Right cardiac atrium (tissue), 5 donors: ENCODE measurements around the gene TMCC3. TPM values are rescaled to one million over a fixed set of nuclear protein-coding genes. Genes with fewer than 3 reads are reported as not detected.
A peak's percentile ranks its signal among the peaks of the same experiment; 100 is the strongest.

ENCODE experiments used
- ATAC-seq, 2 donors: fragments of 200-7000 bp; cut with Tn5 transposase; one replicate each; pipeline versions ENCODE4 v1.8.0 to v1.9.1; 2020; ENCODE audit warnings: moderate library complexity in 2 of 2, mild to moderate bottlenecking in 1 of 2
- DNase-seq, 3 donors: peaks; one replicate each; pipeline ENCODE4 v3.0.0-alpha.2; 2020
- H3K27ac ChIP-seq: one replicate; pipeline ENCODE4 v1.5.1; 2013; ENCODE audit warnings: mild to moderate bottlenecking, low read length, control low read depth, moderate library complexity
- H3K27me3 ChIP-seq: one replicate; pipeline ENCODE4 v1.6.1; 2013; ENCODE audit not compliant: control insufficient read depth, insufficient read depth
- H3K4me1 ChIP-seq: one replicate; pipeline ENCODE4 v1.6.1; 2013; ENCODE audit warnings: low read length; ENCODE audit not compliant: control insufficient read depth, insufficient read depth
- H3K4me3 ChIP-seq: one replicate; pipeline ENCODE4 v1.5.1; 2013; ENCODE audit warnings: low read length, control low read depth
- H3K9me3 ChIP-seq: one replicate; pipeline ENCODE4 v1.6.1; 2013; ENCODE audit warnings: low read length; ENCODE audit not compliant: control insufficient read depth
- WGBS: extraction: QIAGEN DNeasy Blood & Tissue Kit; methylation state at CpG from one replicate; pipeline ENCODE4 v1.1.7; 2013; 5-methylcytosine and 5-hydroxymethylcytosine counted together
- intact Hi-C, 4 donors: fragments of 100-400 bp; cut with DNase I; formaldehyde crosslinking; loops; one replicate each; pipeline versions ENCODE4 v1.11.0 to v1.14.0; 2022 to 2023
- polyA plus RNA-seq: library from polyadenylated mRNA; stranded (reverse); fragments of 200-250 nt; gene quantifications from one replicate; pipeline ENCODE4 v1.2.3, GENCODE V29; 2013
- total RNA-seq, 4 donors: library from RNA; stranded (reverse); fragmentation: NEBNext Ultra II Directional; extraction: Animal tissue kit (Norgen Biotek cat#: 25700); gene quantifications; one replicate each; pipeline ENCODE4 v1.2.1, GENCODE V29; 2021
- donor health status: healthy with polysubstance abuse.
- donor health status: DM: no; HTN: yes; CAD: no.
- donor health status: DM: no; HTN: no; CAD: no.
- donor health status: DM: no; HTN: yes; CAD: no; lungs with severe emphysema.
- donor health status: DM: yes; HTN: yes; CAD: no.

TMCC3 gene
- total and polyA plus RNA-seq, 5 donors = 1.7 to 6.7 (median 3.3) TPM

DNA sequence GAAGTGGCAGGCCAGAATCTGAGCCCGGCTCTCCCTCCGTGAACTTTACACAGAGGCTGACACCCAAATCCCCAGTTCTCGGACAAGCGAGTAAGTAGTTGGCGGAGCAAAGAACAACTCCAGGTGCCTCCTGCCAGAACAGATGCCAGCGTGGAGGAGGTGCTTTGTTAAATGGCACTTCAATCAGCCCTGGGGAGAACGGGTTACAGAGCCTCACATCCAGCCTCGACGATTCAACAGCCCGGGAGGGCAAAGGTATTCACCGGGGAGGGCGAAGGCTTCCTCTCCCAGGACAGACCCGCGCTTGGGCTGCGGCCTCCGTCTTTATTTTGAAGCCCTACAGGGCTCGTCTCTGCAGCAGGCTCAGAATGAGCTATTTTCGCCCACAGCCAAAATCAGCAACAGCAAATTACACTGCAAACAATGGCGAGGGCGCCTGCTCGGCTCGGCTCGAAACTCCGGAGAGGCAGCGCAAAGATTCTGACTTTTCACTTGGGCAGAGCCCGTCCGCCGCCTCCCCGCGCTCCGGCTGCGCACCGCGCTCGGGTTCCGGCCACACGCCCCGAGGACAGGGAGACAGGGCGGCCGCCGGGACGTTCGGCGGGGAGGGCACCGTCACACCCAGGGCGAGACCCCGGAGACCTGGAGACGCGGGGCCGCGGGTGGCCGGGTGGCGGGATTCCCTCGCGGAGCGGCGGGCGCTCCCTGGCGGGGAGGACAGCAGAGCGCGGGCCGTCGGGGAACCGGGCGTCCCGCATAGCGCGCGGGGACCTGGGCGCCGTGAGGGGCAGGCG lies 811 bp downstream of the TMCC3 start:
- intact Hi-C loops = loop anchor here in 2 of 4 donors (5.0 to 10.0 kb wide), 2 partner anchors 55 to 78 kb away; no protein-coding TSS in a partner anchor
- Histone ChIP-seq H3K4me3 (peak overlapping the region; percentile 76), H3K4me1 (no peaks in the 10 kb centered on the region), H3K9me3 (no peaks in the 10 kb centered on the region), H3K27ac (peak overlapping the region; percentile 21), H3K27me3 (no peaks in the 10 kb centered on the region)
- DNase-seq = peak; percentile 49 to 85 (median 82)
- 5% methylated on average over 72 of the region's 72 CpGs for WGBS
- peak; percentile 83 to 86 for ATAC-seq

DNA sequence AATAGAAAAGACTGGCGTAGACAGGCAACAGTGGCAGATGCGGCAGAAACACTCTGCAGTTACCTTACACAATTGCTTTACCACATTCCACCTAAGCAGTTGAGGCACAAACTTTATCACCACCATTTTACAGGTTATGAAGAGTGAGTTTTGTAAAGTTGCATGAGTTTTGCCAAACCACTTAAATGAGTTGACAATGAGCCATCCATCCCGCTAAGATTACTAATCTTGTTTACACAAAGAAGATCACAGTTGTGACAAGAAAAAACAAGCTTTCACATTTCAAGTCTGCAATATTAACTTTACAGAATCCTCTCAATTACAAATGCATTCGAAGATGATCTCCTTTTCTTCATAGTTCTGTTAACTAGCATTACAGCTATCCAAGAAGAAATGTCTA lies 1.8 kb downstream of the TMCC3 start:
- WGBS = 87% methylated on average over 4 of the region's 4 CpGs
- DNase-seq (no peak), ATAC-seq (no peak)
- peak overlapping the region; percentile 76 for H3K4me3 ChIP-seq
- H3K27ac ChIP-seq = no peak overlapping the region
- H3K27me3 ChIP-seq = no peaks in the 10 kb centered on the region
- intact Hi-C loops = loop anchor here in 1 of 4 donors (10.0 kb wide), 1 partner anchor 54 kb away; no protein-coding TSS in a partner anchor
- H3K4me1 ChIP-seq = no peaks in the 10 kb centered on the region
- H3K9me3 ChIP-seq = no peaks in the 10 kb centered on the region

DNA sequence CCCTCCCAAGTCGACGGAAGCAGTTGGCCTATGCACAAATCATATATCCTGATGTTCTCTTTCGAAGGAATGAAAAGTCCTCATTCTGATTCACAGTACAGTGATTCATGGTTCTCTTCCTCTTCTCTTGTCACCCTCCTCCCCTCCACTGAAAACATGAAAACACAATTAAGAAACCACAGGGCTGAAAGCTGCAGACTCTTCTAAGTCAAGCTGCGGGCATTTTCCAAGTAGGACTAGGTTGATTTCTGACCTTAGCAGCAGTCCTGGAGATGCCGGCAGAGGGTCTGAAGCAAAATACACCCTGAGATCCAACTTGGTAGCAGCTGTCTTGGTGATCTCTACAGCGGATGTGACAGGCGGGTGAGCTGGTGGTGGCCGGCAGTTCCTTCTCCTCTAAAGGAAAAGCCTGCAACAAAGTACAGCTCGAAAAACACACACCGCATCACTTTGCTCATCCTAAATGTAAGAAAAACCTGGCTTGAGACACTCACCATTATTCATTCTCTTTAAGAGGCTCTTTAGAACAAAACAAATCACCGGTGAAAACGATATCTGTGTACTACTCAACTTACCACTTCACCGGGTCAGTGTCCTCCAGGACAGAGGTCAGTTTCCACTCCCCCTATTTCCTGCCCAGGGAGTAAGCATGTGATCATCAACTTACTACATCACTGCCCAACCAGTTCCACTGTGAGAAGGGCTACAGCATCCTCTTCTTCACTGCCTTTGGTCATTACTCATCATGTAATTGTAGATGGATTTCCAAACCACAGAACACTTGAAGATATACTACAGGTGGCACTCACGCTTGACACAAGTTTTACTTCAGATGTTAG lies 6.0 kb downstream of the TMCC3 start:
- Histone ChIP-seq H3K9me3 (no peaks in the 10 kb centered on the region), H3K27me3 (no peaks in the 10 kb centered on the region), H3K4me3 (no peak overlapping the region), H3K4me1 (peaks cover 2% of the 10 kb centered on the region), H3K27ac (no peak overlapping the region)
- ATAC-seq (peak; percentile 63 to 81), DNase-seq (no peak)
- 56% methylated on average over 14 of the region's 14 CpGs for WGBS
- intact Hi-C loops = loop anchor here in 1 of 4 donors (10.0 kb wide), 1 partner anchor 50 kb away; no protein-coding TSS in a partner anchor

DNA sequence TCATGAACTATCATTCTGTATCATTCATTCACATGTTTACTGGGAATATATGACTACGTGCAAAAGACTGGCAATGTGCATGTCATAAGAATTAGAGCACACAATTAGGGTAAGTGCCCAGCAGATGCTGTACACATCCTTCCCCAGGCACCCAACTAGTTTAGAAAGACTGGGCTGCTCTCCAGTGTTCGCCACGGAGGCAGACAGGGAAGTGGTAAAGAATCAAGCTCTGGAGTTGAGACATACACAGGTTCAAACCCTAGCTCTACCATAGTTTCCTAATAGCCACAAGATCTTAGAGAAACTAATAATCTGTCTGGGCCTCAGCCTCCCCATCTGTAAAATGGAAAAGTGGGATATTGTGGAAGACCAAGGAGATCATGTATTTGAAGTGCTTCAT lies 6.8 kb downstream of the TMCC3 start:
- Histone ChIP-seq H3K27ac (no peak overlapping the region), H3K4me1 (peaks cover 2% of the 10 kb centered on the region), H3K9me3 (no peaks in the 10 kb centered on the region), H3K27me3 (no peaks in the 10 kb centered on the region), H3K4me3 (no peak overlapping the region)
- peak; percentile 45 to 61 for ATAC-seq
- no peak for DNase-seq
- 87% methylated on average over 3 of the region's 3 CpGs for WGBS
- intact Hi-C loops = loop anchor here in 1 of 4 donors (10.0 kb wide), 1 partner anchor 49 kb away; no protein-coding TSS in a partner anchor

DNA sequence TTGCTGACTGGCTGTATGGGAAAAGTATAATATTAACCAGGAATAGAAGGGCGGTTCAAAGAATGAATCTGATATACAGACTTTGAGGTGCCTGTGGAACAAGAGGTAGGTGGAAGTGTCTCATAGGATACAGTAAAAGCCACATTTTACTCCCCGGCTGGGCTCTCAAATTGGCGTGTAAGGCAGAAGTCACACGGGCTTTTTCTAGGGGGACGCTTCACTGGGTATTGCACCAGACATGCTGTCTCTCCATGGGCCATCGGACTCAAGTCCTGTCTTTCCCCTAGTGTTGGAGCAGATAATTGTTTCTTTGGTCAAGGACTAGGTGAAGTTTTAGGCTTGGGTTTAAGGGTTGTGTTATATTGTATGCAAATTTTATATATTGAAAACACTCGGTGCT lies 9.1 kb downstream of the TMCC3 start:
- ATAC-seq = no peak
- 97% methylated on average over 7 of the region's 7 CpGs for WGBS
- no peaks in the 10 kb centered on the region for H3K27me3 ChIP-seq
- DNase-seq = no peak
- intact Hi-C loops = loop anchor here in 1 of 4 donors (10.0 kb wide), 1 partner anchor 46 kb away; no protein-coding TSS in a partner anchor
- H3K4me3 ChIP-seq = no peak overlapping the region
- H3K27ac ChIP-seq = no peak overlapping the region
- H3K4me1 ChIP-seq = peaks cover 2% of the 10 kb centered on the region
- H3K9me3 ChIP-seq = no peaks in the 10 kb centered on the region

DNA sequence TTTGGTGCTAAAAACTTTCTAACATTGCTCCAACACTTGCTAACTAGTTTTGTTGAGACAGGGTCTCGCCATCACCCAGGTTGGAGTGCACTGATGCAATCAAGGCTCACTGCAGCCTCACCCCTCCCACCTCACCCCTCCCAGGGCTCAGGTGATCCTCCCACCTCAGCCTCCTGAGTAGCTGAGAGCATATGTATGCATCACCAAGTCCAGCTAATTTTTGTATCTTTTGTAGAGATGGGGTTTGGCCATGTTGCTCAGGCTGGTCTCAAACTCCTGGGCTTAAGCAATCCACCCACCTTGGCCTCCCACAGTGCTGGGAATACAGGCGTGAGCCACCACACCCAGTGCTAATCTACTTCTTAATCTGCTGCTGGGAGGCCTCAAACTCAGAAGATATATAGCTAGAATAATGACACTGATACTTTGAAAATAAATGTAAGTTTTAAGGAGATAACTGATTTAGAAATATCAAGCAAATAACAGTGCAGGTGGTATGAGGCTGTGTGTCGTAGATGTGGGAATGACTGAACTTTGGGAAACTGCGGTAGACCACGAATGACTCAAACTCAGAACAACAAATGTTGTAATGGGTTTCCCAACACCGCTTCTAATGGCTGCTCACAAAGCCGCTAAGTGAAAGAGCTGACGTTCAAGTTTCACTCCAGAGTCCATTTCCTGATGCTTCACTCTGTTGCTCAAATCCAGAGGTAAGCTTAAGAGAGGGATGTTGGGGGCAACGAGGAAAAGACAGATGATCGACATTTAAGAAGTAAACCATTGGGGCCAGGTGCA lies 10.0 kb downstream of the TMCC3 start:
- DNase-seq (no peak), ATAC-seq (peak in 1 of 2 donors; percentile 25)
- intact Hi-C loops = loop anchor here in 1 of 4 donors (10.0 kb wide), 1 partner anchor 46 kb away; no protein-coding TSS in a partner anchor
- WGBS = 91% methylated on average over 10 of the region's 10 CpGs
- H3K4me1 ChIP-seq = peaks cover 2% of the 10 kb centered on the region
- H3K9me3 ChIP-seq = no peaks in the 10 kb centered on the region
- no peak overlapping the region for H3K27ac ChIP-seq
- H3K4me3 ChIP-seq = no peak overlapping the region
- H3K27me3 ChIP-seq = no peaks in the 10 kb centered on the region

DNA sequence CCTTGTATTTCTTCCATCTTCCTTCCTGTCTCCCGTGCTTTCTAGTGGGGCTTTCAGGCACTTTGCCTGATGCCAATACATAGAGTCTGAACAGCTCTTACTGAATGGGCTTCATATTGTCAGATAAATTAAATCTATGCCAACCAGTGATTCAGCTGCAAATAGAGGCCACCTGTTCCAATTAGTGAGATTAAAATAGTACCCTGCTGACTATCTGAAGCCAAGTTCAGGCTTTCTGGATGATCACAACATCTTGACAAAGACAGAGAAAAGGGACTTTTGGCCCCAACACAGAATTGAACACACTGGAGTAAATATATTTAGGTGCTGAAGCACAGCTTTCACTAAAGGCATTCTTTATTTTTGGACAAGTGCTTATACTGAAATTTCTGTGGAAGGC lies 11.8 kb downstream of the TMCC3 start:
- Histone ChIP-seq H3K4me1 (peaks cover 2% of the 10 kb centered on the region), H3K9me3 (no peaks in the 10 kb centered on the region), H3K27me3 (no peaks in the 10 kb centered on the region), H3K4me3 (no peak overlapping the region), H3K27ac (no peak overlapping the region)
- intact Hi-C loops = no loop called here
- DNase-seq (no peak), ATAC-seq (no peak)
- WGBS = 69% methylated on average over 1 of the region's 1 CpG

DNA sequence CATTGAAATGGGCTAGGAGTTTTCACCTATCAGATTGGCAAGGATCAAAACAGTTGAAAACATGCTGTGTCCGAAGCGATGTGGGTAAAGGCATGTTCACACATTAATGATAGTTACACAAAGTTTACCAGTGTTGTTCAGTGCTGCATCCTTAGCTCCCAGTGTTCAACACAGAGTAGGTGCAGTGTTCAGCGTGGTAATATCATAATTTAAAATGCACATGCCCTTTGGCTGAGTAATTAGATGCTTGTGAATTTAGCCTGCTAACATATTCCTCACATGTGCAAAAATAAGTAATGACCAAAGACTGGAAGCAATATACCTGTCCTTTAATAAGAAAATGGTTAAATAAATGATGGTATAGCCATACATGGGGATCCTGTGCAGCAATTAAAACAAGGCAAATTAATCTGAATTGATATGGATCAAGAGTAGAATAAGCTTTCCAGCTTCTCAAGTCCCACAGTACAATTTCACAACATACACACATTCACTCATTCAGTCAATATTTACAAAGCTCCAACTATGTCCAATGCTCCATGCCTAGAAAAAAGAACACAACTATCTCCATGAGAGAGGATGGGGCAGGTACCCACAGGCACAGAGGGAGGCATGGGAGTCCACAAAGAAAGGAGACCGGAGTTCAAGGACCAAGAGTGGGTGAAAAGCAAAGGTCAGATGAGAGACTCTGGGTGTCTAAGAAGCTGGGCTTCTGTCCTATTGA lies 12.8 kb downstream of the TMCC3 start:
- no peak overlapping the region for H3K4me3 ChIP-seq
- ATAC-seq (no peak), DNase-seq (no peak)
- H3K4me1 ChIP-seq = peaks cover 2% of the 10 kb centered on the region
- 97% methylated on average over 4 of the region's 4 CpGs for WGBS
- intact Hi-C loops = no loop called here
- H3K27me3 ChIP-seq = no peaks in the 10 kb centered on the region
- no peaks in the 10 kb centered on the region for H3K9me3 ChIP-seq
- no peak overlapping the region for H3K27ac ChIP-seq

DNA sequence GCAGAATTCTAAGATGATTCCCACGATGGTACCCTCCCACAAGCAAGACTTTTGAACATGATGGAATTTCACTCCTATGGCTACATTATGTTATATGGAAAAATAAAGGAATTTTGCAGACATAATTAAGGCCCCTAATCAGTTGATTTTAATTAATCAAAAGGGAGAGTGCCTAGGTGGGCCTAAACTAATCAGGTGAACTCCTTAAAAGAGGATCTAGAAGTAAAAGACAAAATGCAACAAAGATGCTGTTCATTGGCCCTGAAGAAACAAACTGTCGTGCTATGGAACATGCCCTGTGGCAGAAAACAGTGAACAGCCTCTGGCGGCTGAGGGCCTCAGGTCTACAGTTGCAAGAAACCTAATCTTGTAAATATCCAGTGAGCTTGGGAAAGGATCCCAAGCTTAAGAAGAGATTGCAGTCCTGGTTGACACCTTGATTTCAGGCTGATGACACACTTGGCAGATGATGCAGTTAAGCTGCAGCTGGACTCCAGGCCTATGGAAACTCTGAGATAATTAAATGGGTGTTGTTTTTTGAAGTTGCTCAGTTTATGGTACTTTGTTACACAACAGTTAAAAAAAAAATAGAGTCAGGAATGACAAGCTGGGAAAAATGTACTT lies 13.8 kb downstream of the TMCC3 start:
- intact Hi-C loops = no loop called here
- no peaks in the 10 kb centered on the region for H3K9me3 ChIP-seq
- H3K27me3 ChIP-seq = no peaks in the 10 kb centered on the region
- no peak overlapping the region for H3K27ac ChIP-seq
- ATAC-seq (peak in 1 of 2 donors; percentile 45), DNase-seq (no peak)
- 86% methylated on average over 3 of the region's 3 CpGs for WGBS
- H3K4me1 ChIP-seq = no peaks in the 10 kb centered on the region
- no peak overlapping the region for H3K4me3 ChIP-seq

DNA sequence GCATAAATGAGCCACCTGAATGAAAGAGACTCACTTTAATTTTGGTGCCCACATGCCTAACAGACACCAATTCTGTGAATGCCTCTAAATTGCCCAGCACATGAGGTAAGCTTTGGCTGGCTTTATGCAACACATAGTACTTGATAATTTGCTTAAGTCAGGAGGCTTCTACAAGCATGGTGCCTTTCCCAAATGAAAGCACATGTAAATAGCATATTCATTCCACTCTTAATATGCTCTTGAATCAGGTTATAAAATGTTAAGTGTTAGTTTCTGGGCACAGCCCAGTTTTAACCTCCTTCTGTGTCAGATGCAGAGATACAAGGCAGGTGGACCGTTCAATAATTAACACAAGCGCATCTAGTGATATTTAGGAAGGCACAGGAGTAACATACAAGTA lies 15.6 kb downstream of the TMCC3 start:
- intact Hi-C loops = no loop called here
- Histone ChIP-seq H3K9me3 (no peaks in the 10 kb centered on the region), H3K27ac (no peak overlapping the region), H3K27me3 (no peaks in the 10 kb centered on the region), H3K4me1 (no peaks in the 10 kb centered on the region), H3K4me3 (no peak overlapping the region)
- DNase-seq (no peak), ATAC-seq (no peak)
- WGBS = 94% methylated on average over 2 of the region's 2 CpGs
